GM18951 (cell line): ENCODE data around the gene ADGRG7.

Experiments
- POLR2A ChIP-seq: IDR thresholded peaks from 4 replicates; pipeline ENCODE4 v1.6.1; 2011; ENCODE audit warnings: mild to moderate bottlenecking; ENCODE audit not compliant: insufficient read length, insufficient read depth; ENCODE audit errors: extremely low read depth
- in situ Hi-C: fragments of 300-500 bp; cut with MboI; formaldehyde crosslinking; loops from one replicate; pipeline ENCODE4 v1.12.0; 2022; ENCODE audit warnings: low sequenced_read_pairs, mixed read lengths, inconsistent platforms; ENCODE audit not compliant: unreplicated experiment

ADGRG7 gene, protein sequence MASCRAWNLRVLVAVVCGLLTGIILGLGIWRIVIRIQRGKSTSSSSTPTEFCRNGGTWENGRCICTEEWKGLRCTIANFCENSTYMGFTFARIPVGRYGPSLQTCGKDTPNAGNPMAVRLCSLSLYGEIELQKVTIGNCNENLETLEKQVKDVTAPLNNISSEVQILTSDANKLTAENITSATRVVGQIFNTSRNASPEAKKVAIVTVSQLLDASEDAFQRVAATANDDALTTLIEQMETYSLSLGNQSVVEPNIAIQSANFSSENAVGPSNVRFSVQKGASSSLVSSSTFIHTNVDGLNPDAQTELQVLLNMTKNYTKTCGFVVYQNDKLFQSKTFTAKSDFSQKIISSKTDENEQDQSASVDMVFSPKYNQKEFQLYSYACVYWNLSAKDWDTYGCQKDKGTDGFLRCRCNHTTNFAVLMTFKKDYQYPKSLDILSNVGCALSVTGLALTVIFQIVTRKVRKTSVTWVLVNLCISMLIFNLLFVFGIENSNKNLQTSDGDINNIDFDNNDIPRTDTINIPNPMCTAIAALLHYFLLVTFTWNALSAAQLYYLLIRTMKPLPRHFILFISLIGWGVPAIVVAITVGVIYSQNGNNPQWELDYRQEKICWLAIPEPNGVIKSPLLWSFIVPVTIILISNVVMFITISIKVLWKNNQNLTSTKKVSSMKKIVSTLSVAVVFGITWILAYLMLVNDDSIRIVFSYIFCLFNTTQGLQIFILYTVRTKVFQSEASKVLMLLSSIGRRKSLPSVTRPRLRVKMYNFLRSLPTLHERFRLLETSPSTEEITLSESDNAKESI

DNA sequence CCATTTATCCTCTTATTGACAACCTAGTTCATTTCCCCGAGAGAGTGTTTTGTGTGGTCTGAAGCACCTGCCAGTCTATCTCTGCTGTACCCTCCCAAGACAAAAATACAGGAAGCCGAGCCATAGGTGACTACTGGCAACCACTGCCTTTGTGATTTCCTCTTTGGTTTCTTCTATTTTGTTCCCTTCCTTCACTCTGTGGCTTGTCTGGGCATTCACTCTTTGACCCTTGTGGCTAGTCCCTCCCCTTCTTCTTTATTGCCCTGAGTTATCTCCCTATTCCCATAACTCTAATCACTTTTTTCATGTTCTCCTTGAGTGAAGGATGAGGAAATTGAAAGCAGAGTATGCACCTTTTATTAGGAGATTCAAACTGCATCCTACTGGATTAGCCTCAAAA lies at the start of gene ADGRG7:
TSS of gene ADGRG7 (plus strand) at position 297 of the 400 bp plus-strand sequence. CDS start 256 bp downstream, outside the sequence.
- TF ChIP-seq POLR2A = no peak
- in situ Hi-C loops = no loop called here

DNA sequence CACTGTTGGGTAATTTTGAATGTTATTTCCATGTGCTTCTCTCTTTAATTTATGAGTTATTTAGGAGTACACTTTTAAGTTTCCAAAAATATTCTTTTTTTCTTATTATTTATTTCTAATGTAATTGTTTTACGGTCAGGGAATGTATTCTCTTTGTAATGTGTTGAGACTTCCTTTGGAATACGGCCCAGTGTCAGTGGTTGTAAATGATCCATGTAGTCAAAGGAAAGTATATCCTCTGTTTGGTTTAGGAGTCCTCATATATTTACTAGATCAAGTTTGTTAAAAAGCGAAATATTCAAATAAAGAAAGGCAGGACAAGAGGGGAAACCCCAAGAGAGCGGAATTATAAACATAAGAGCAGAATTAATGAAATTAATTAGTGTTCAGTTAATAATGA lies 49.0 kb upstream of the ADGRG7 start:
- TF ChIP-seq POLR2A = no peak
- in situ Hi-C loops = no loop called here

GRCh38 chr3:100561459-100562158 lies 47.8 kb upstream of the ADGRG7 start:
- TF ChIP-seq POLR2A = no peak
- in situ Hi-C loops = no loop called here

DNA sequence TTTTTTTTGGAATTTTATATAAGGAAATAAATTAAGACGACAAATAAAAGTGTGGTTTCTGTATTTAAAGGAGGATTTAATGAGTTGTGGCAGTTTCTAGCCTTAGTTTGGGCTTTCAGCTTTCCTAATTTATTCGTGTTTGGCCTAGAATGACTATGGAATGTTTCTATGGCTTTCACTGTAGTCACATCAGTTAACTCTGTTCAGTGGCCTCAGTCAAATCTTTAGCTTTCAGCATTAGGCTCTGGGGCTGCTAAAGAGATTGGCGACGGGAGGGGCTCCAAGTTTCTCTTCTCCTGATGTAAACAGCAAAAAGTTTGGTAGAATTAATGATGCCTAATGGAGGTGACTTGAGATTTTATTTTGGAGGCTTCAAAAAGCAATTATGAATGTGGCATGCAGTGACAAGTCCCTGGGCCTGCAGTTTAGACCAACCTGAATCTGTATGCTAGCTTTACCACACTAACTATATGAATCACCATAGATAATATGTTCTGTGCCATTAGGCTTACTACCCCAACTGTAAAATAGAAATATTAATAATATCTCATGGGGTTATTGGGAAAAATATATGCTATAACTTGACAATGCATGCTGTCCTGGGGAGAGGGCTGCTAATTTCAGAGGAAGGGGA lies 47.1 kb upstream of the ADGRG7 start:
- in situ Hi-C loops = no loop called here
- TF ChIP-seq POLR2A = no peak

GRCh38 chr3:100563228-100563627 lies 46.2 kb upstream of the ADGRG7 start:
- TF ChIP-seq POLR2A = no peak
- in situ Hi-C loops = no loop called here

GRCh38 chr3:100563652-100564211 lies 45.7 kb upstream of the ADGRG7 start:
- no peak for TF ChIP-seq POLR2A
- in situ Hi-C loops = no loop called here

- in situ Hi-C loops = no loop called here
- no peak for TF ChIP-seq POLR2A
Measured at GRCh38 chr3:100570811-100571210, 38.6 kb upstream of the ADGRG7 start.

DNA sequence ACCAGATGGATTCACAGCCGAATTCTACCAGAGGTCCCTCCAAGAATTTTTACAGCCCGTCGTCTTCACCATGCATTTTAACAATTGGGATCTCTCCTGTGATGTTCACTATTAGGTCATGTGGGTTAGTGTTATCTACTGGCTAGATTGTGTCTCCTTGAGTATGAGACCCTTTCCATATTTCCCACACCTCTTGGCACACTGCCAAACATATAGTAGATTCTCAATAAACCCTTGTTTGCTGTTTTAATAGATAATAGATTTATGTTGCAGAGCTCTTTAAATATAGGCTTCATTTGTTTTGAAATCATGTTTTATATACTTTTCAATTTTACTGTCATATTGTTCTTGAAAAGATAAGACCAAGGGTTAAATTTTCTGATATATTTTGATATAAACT lies 34.9 kb upstream of the ADGRG7 start:
- in situ Hi-C loops = no loop called here
- TF ChIP-seq POLR2A = no peak

GRCh38 chr3:100575704-100576103 lies 33.7 kb upstream of the ADGRG7 start:
- in situ Hi-C loops = loop anchor here (25.0 kb wide), 1 partner anchor 738 kb away; no protein-coding TSS in a partner anchor

DNA sequence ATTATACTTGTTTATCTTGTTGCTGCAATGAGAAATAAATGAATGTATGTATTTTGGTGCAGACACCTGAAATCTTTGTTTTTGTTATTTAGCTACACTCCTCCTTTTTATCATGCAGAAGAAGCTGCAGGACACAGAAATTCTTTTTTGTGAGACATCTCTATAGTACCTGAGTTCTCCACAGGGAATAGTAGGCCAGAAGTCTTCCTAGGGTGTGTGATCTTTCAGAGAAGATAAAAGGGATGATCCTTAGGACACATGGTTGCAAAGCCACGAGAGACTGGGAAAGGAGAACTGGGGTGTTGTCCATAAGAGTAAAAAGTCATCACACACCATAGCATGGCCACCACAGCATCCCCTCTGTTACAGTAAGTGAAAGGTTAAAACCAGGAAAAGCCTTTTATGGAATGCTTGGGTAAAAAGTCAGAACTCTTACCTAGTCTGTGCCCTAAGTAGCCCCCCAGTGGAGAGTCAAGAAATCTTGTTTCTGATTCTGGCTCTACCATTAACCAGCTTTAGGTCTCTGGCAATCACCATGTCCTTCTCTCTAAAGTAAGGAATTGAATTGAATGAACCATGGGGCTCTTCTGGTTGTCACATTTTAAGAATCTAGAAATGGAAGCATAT lies 31.9 kb upstream of the ADGRG7 start:
- in situ Hi-C loops = loop anchor here (25.0 kb wide), 1 partner anchor 740 kb away; no protein-coding TSS in a partner anchor
- no peak for TF ChIP-seq POLR2A

More at GRCh38 chr3:100575704-100576103, 33.7 kb upstream of the ADGRG7 start:
- no peak for TF ChIP-seq POLR2A

DNA sequence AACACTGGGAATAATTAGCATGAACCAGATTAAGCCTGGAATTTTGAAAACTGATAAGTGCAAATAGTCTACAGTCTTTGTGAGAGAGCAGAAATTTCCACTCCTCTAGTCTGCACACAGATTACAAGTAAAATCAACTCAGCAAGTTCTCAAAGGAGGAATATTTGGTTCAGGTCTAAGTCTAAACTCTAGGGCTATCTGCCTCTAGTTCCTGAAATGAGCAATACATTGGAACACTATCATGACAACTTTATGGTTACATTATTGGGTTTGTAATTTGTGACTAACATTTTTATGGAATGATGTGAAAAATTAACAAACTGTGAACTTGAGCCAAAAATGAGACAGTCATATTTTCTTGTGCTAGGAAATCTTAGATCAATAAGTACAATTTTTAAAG lies 30.8 kb upstream of the ADGRG7 start:
- in situ Hi-C loops = loop anchor here (25.0 kb wide), 1 partner anchor 741 kb away; no protein-coding TSS in a partner anchor

GRCh38 chr3:100580147-100580546 lies 29.3 kb upstream of the ADGRG7 start:
- in situ Hi-C loops = loop anchor here (10.0 to 25.0 kb wide), 2 partner anchors 115 to 743 kb away; no protein-coding TSS in a partner anchor
- no peak for TF ChIP-seq POLR2A

More for the DNA sequence above, 30.8 kb upstream of the ADGRG7 start:
- TF ChIP-seq POLR2A = no peak
